PC-9 (cell line): Measurements from ENCODE around the gene DBH. TPM values are rescaled to one million over a fixed set of nuclear protein-coding genes. Genes with fewer than 3 reads are reported as not detected.

Source experiments
- BruUV-seq: library from RNA; stranded (reverse); fragments of 400-500 nt; replicated peaks from 2 replicates; lab custom pipeline; 2021; lab: Mats Ljungman, UMichigan
- CTCF ChIA-PET: fragments of 300-600 bp; sonication (Branson Sonifier 250); formaldehyde crosslinking; loops from one replicate; lab custom pipeline; 2022; ENCODE audit warnings: antibody characterized with exemption; lab: Charles Lee
- POLR2A ChIA-PET: fragments of 300-600 bp; sonication (Branson Sonifier 250); formaldehyde crosslinking; loops from one replicate; lab custom pipeline; 2022; ENCODE audit warnings: antibody characterized with exemption; ENCODE audit not compliant: unreplicated experiment; lab: Charles Lee
- DNase-seq, 2 experiments: peaks; one replicate each; pipeline versions ENCODE4 v3.0.0 to v3.0.0-alpha.2; 2015 to 2022; ENCODE audit warnings: mixed read lengths in 1 of 2
- H2AFZ ChIP-seq: fragments of 200-600 bp; sonication (generic); 2 replicates; pipeline ENCODE4 v1.8.1; 2017; ENCODE audit warnings: antibody characterized with exemption
- H3F3A ChIP-seq: fragments of 200-600 bp; sonication (generic); 2 replicates; pipeline ENCODE4 v1.8.1; 2017; ENCODE audit warnings: antibody characterized with exemption, mild to moderate bottlenecking, low read depth; ENCODE audit not compliant: insufficient read depth
- H3K27ac ChIP-seq: fragments of 200-600 bp; sonication (generic); 2 replicates; pipeline ENCODE4 v1.6.1; 2016; ENCODE audit warnings: mixed run types
- H3K27me3 ChIP-seq: fragments of 200-600 bp; sonication (generic); 2 replicates; pipeline ENCODE4 v1.6.1; 2016; ENCODE audit warnings: low read depth, mixed run types; ENCODE audit not compliant: insufficient read depth
- H3K36me3 ChIP-seq: fragments of 200-600 bp; sonication (generic); 2 replicates; pipeline ENCODE4 v1.6.1; 2016; ENCODE audit warnings: low read depth, mixed run types
- H3K4me1 ChIP-seq: fragments of 200-600 bp; sonication (generic); replicated peaks from 2 replicates; pipeline ENCODE4 v1.6.1; 2016; ENCODE audit warnings: mixed run types; ENCODE audit not compliant: insufficient read depth
- H3K4me2 ChIP-seq: fragments of 200-600 bp; sonication (generic); 2 replicates; pipeline ENCODE4 v1.6.1; 2017; ENCODE audit warnings: mixed run types
- H3K4me3 ChIP-seq: fragments of 200-600 bp; sonication (generic); 2 replicates; pipeline ENCODE4 v1.6.1; 2016; ENCODE audit warnings: mixed run types
- H3K79me2 ChIP-seq: fragments of 200-600 bp; sonication (generic); 2 replicates; pipeline ENCODE4 v1.6.1; 2017; ENCODE audit warnings: low read depth, mixed run types
- H3K9me2 ChIP-seq: fragments of 200-600 bp; sonication (generic); 2 replicates; pipeline ENCODE4 v1.8.1; 2017; ENCODE audit warnings: mild to moderate bottlenecking; ENCODE audit not compliant: insufficient read depth
- H3K9me3 ChIP-seq: fragments of 200-600 bp; sonication (generic); 2 replicates; pipeline ENCODE4 v1.8.1; 2016; ENCODE audit warnings: low read depth; ENCODE audit not compliant: insufficient read depth
- H4K20me1 ChIP-seq: fragments of 200-600 bp; sonication (generic); 2 replicates; pipeline ENCODE4 v1.8.1; 2017; ENCODE audit not compliant: insufficient read depth
- CTCF ChIP-seq: fragments of 200-600 bp; sonication (generic); conservative IDR thresholded peaks from 2 replicates; pipeline ENCODE4 v1.6.1; 2017; ENCODE audit warnings: mixed run types, antibody characterized with exemption, mild to moderate bottlenecking, moderate library complexity
- EZH2 ChIP-seq: fragments of 200-600 bp; sonication (generic); IDR thresholded peaks from 2 replicates; pipeline ENCODE4 v1.8.0; 2017; ENCODE audit warnings: antibody characterized with exemption, low read depth
- intact Hi-C: fragments of 100-400 bp; cut with micrococcal nuclease; formaldehyde crosslinking; loops from one replicate; pipeline ENCODE4 v1.10.0; 2022; ENCODE audit not compliant: unreplicated experiment
- total RNA-seq: library from RNA; stranded (reverse); gene quantifications from 2 replicates; pipeline ENCODE4 v1.2.3, GENCODE V29; 2021

Gene DBH
- total RNA-seq, 1 experiment from 2014 or later = not detected

DNA sequence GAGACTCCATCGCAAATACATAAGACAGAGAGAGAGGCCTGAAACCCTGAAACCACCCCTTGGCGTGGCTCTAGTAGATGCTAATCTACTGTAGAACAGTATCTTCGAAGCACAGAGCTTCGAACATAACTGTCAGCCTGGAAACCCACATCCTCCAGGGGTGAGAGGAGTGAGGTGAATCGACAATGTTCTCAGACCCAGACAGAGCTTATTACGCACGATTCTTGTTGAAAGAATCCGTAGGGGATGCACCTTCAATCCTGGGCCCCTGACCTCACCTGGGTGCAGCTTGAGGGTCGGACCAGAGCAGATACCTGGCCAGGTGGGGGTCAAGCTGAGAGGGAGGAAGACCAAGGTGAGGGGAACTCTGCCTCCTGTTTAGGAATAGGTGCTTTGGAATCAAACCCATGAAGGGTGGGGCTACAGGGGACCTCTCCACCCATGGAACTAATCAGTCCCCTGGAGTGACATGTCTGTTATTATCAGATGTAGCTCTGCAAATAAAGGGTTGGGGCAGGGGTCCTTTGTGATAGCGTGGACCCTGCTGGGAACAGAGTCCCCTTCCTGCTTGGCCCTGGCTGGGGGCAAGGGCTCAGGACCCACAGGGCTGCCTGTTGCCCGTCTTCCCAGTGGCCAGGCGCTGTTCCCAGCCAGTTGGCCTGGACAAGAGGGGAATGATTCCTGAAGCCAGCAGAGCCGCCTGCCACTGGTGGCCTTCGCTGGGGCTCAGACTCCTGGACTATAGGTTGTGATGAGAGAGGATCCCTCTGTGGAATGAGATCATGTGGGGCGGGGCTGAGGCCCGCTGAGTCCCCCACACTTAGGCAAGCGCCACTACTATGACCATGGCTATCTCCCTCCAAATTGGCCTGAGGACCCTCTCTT, 41.2 kb downstream of the DBH start:
- no peaks in the 10 kb centered on the region for H3K4me1 ChIP-seq
- no peak overlapping the region for H2AFZ ChIP-seq
- no TSS peak for BruUV-seq
- H3K27me3 ChIP-seq = peaks cover 99% of the 10 kb centered on the region
- H3K4me2 ChIP-seq = no peak overlapping the region
- H3K9me3 ChIP-seq = no peaks in the 10 kb centered on the region
- DNase-seq = no peak
- H3K79me2 ChIP-seq = no peaks in the 10 kb centered on the region
- H3K27ac ChIP-seq = no peak overlapping the region
- H3K36me3 ChIP-seq = no peaks in the 10 kb centered on the region
- H3F3A ChIP-seq = no peaks in the 10 kb centered on the region
- H3K9me2 ChIP-seq = no peaks in the 10 kb centered on the region
- intact Hi-C loops = no loop called here
- H3K4me3 ChIP-seq = no peak overlapping the region
- no peaks in the 10 kb centered on the region for H4K20me1 ChIP-seq
- CTCF ChIA-PET = no interaction called here
- no peak for TF ChIP-seq CTCF
- no peak for TF ChIP-seq EZH2
- POLR2A ChIA-PET = no interaction called here

GRCh38 chr9:133679056-133679455, 42.9 kb downstream of the DBH start:
- H2AFZ ChIP-seq = no peak overlapping the region
- DNase-seq = no peak
- ChIA-PET POLR2A (no interaction called here), CTCF (interaction anchor here (0.6 kb wide), 1 partner anchor 157 kb away, joined by 3 read pairs; no protein-coding TSS in a partner anchor)
- no peaks in the 10 kb centered on the region for H3K9me2 ChIP-seq
- no peak overlapping the region for H3K4me2 ChIP-seq
- no peaks in the 10 kb centered on the region for H3K4me1 ChIP-seq
- no peak overlapping the region for H3K4me3 ChIP-seq
- no TSS peak for BruUV-seq
- no peaks in the 10 kb centered on the region for H3K9me3 ChIP-seq
- intact Hi-C loops = no loop called here
- H3K36me3 ChIP-seq = no peaks in the 10 kb centered on the region
- no peak overlapping the region for H3K27ac ChIP-seq
- H3K27me3 ChIP-seq = peaks cover 95% of the 10 kb centered on the region
- H3K79me2 ChIP-seq = no peaks in the 10 kb centered on the region
- TF ChIP-seq CTCF (no peak), EZH2 (no peak)
- no peaks in the 10 kb centered on the region for H4K20me1 ChIP-seq
- H3F3A ChIP-seq = no peaks in the 10 kb centered on the region

DNA sequence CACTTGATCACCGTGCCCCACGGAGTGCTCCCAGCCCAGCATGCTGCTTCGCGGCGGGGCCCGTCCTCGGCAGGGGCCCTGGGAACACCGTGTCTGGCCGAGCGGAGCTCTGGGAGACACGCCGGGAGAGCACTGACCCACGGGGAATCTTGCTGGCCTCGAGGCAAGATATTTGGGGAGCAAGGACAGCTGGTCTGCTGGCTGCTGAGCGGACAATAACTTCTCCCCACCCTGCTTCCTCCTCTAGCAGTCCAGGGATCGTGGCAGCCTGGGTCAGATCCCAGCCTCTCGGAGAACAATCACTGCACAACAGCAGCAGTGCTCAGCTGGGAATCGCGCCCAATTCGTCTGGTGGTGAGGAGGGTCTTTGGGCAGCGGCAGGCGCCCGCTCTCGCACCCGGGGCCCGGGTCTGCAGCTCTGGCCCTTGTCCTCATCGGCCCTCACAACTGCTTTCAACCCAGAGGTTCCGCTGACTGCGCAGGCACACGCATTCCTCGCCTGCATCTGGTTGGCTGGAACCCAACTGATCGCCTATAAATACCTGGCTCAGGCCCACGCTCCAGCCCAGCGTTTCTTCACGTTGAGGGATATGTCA, 43.4 kb downstream of the DBH start:
- H3K4me3 ChIP-seq = no peak overlapping the region
- no peaks in the 10 kb centered on the region for H3K9me3 ChIP-seq
- H4K20me1 ChIP-seq = no peaks in the 10 kb centered on the region
- H3K27me3 ChIP-seq = peaks cover 95% of the 10 kb centered on the region
- ChIA-PET CTCF (no interaction called here), POLR2A (no interaction called here)
- no peak overlapping the region for H3K27ac ChIP-seq
- TF ChIP-seq EZH2 (no peak), CTCF (no peak)
- no peaks in the 10 kb centered on the region for H3K79me2 ChIP-seq
- H3K4me2 ChIP-seq = no peak overlapping the region
- intact Hi-C loops = no loop called here
- no peaks in the 10 kb centered on the region for H3K9me2 ChIP-seq
- no peaks in the 10 kb centered on the region for H3K36me3 ChIP-seq
- no peak overlapping the region for H2AFZ ChIP-seq
- DNase-seq = no peak
- no peaks in the 10 kb centered on the region for H3K4me1 ChIP-seq
- no TSS peak for BruUV-seq
- no peaks in the 10 kb centered on the region for H3F3A ChIP-seq
